CD4-positive, CD25-positive, alpha-beta regulatory T cell (primary cell): Measurements from ENCODE around the gene JARID2. TPM values are rescaled to one million over a fixed set of nuclear protein-coding genes. Genes with fewer than 3 reads are reported as not detected.

Source experiments
- ATAC-seq, 2 donors: fragments of 150-1000 bp; cut with Tn5 transposase; one replicate each; pipeline ENCODE4 v1.10.0; 2021; ENCODE audit warnings: low read depth in 2 of 2, moderate number of reproducible peaks in 2 of 2, moderate library complexity in 1 of 2
- DNase-seq, 3 donors: peaks; one replicate each; pipeline versions ENCODE4 v3.0.0 to v3.0.0-alpha.2; 2012 to 2022; ENCODE audit warnings: mixed read lengths in 1 of 3
- H3K27ac ChIP-seq: one replicate; pipeline ENCODE4 v1.7.0; 2013; ENCODE audit warnings: mild to moderate bottlenecking, low read length; ENCODE audit not compliant: insufficient read depth, poor library complexity, severe bottlenecking
- H3K27me3 ChIP-seq: one replicate; pipeline ENCODE4 v1.7.0; 2013; ENCODE audit warnings: low read length; ENCODE audit not compliant: control insufficient read depth, insufficient read depth
- H3K36me3 ChIP-seq: one replicate; pipeline ENCODE4 v1.7.0; 2013; ENCODE audit warnings: mild to moderate bottlenecking, low read length, moderate library complexity; ENCODE audit not compliant: control insufficient read depth, insufficient read depth
- H3K4me1 ChIP-seq: 2 replicates; pipeline ENCODE4 v1.7.0; 2013; ENCODE audit warnings: mild to moderate bottlenecking, low read length; ENCODE audit not compliant: insufficient read depth, control insufficient read depth, poor library complexity, severe bottlenecking
- H3K4me3 ChIP-seq: one replicate; pipeline ENCODE4 v1.7.0; 2013; ENCODE audit warnings: low read depth, mild to moderate bottlenecking, low read length, moderate library complexity
- H3K9me3 ChIP-seq, 2 experiments: 1 replicate in 1 of 2; 2 replicates in 1 of 2; pipeline ENCODE4 v1.7.0; 2013; ENCODE audit warnings: low read length in 2 of 2, mild to moderate bottlenecking in 1 of 2, moderate library complexity in 1 of 2; ENCODE audit not compliant: control insufficient read depth in 2 of 2
- H3K27ac Mint-ChIP-seq, 3 donors: one replicate each; pipeline ENCODE4 v1.8.0; 2020 to 2022; ENCODE audit warnings: mild to moderate bottlenecking in 3 of 3, mixed read lengths in 3 of 3, moderate library complexity in 2 of 3
- H3K27me3 Mint-ChIP-seq: one replicate; pipeline ENCODE4 v1.8.0; 2022; ENCODE audit warnings: mild to moderate bottlenecking, mixed read lengths
- H3K36me3 Mint-ChIP-seq: one replicate; pipeline ENCODE4 v1.8.0; 2020; ENCODE audit warnings: mixed read lengths
- H3K4me1 Mint-ChIP-seq, 4 donors: one replicate each; pipeline ENCODE4 v1.8.0; 2020 to 2022; ENCODE audit warnings: mixed read lengths in 4 of 4, mild to moderate bottlenecking in 1 of 4
- H3K4me3 Mint-ChIP-seq, 4 donors: one replicate each; pipeline ENCODE4 v1.8.0; 2020 to 2022; ENCODE audit warnings: mild to moderate bottlenecking in 4 of 4, mixed read lengths in 4 of 4, moderate library complexity in 3 of 4
- H3K9me3 Mint-ChIP-seq, 7 donors: one replicate each; pipeline ENCODE4 v1.8.0; 2020 to 2022; ENCODE audit warnings: mixed read lengths in 7 of 7, mild to moderate bottlenecking in 3 of 7, moderate library complexity in 2 of 7
- polyA plus RNA-seq, 4 donors: library from polyadenylated mRNA; unstranded; fragments of 300-500 nt; fragmentation: Illumina TruSeq; gene quantifications; one replicate each; pipeline ENCODE4 v1.2.3, GENCODE V29; 2021
- total RNA-seq: library from RNA; stranded (reverse); gene quantifications from one replicate; pipeline ENCODE4 v1.2.3, GENCODE V29; 2022

Gene JARID2
- total and polyA plus RNA-seq, 5 donors from 2014 or later = 4.1 to 26.1 (median 5.6) TPM

- Histone ChIP-seq H3K9me3 (no peaks in the 10 kb centered on the region), H3K4me1 (peaks cover 5% of the 10 kb centered on the region), H3K27ac (no peak overlapping the region), H3K27me3 (no peaks in the 10 kb centered on the region), H3K4me3 (no peak overlapping the region), H3K36me3 (no peaks in the 10 kb centered on the region)
- DNase-seq = no peak
- ATAC-seq = no peak
- Mint-ChIP-seq H3K27ac (peak overlapping the region in 1 of 3 donors; percentile 17), H3K4me1 (peaks cover 31 to 73% (median 46%) of the 10 kb centered on the region in 4 donors), H3K27me3 (no peaks in the 10 kb centered on the region), H3K4me3 (no peak overlapping the region), H3K9me3 (no peaks in the 10 kb centered on the region), H3K36me3 (peaks cover 16% of the 10 kb centered on the region)
Measured at GRCh38 chr6:15351631-15352030, 105.8 kb downstream of the JARID2 start.

GRCh38 chr6:15352220-15352619 is 106.4 kb downstream of the JARID2 start:
- Mint-ChIP-seq H3K27ac (peak overlapping the region in 1 of 3 donors; percentile 17), H3K27me3 (no peaks in the 10 kb centered on the region), H3K4me1 (peaks cover 26 to 71% (median 42%) of the 10 kb centered on the region in 4 donors), H3K4me3 (no peak overlapping the region), H3K9me3 (no peaks in the 10 kb centered on the region), H3K36me3 (peaks cover 19% of the 10 kb centered on the region)
- DNase-seq (no peak), ATAC-seq (no peak)
- H3K27ac ChIP-seq = no peak overlapping the region
- H3K4me1 ChIP-seq = peaks cover 5% of the 10 kb centered on the region
- no peak overlapping the region for H3K4me3 ChIP-seq
- no peaks in the 10 kb centered on the region for H3K36me3 ChIP-seq
- no peaks in the 10 kb centered on the region for H3K9me3 ChIP-seq
- H3K27me3 ChIP-seq = no peaks in the 10 kb centered on the region

GRCh38 chr6:15352845-15353244 is 107.0 kb downstream of the JARID2 start:
- peaks cover 5% of the 10 kb centered on the region for H3K4me1 ChIP-seq
- H3K9me3 ChIP-seq = no peaks in the 10 kb centered on the region
- no peak overlapping the region for H3K4me3 ChIP-seq
- no peaks in the 10 kb centered on the region for H3K27me3 ChIP-seq
- H3K27ac Mint-ChIP-seq = no peak overlapping the region
- DNase-seq (no peak), ATAC-seq (no peak)
- H3K27me3 Mint-ChIP-seq = no peaks in the 10 kb centered on the region
- H3K36me3 Mint-ChIP-seq = peaks cover 23% of the 10 kb centered on the region
- H3K27ac ChIP-seq = no peak overlapping the region
- no peaks in the 10 kb centered on the region for H3K36me3 ChIP-seq
- no peak overlapping the region for H3K4me3 Mint-ChIP-seq
- H3K9me3 Mint-ChIP-seq = no peaks in the 10 kb centered on the region
- peaks cover 25 to 72% (median 42%) of the 10 kb centered on the region in 4 donors for H3K4me1 Mint-ChIP-seq

- H3K9me3 Mint-ChIP-seq = no peaks in the 10 kb centered on the region
- peaks cover 22% of the 10 kb centered on the region for H3K36me3 Mint-ChIP-seq
- H3K27ac Mint-ChIP-seq = no peak overlapping the region
- no peak overlapping the region for H3K4me3 Mint-ChIP-seq
- no peak overlapping the region for H3K4me3 ChIP-seq
- no peaks in the 10 kb centered on the region for H3K27me3 ChIP-seq
- no peak overlapping the region for H3K27ac ChIP-seq
- ATAC-seq = no peak
- peaks cover 5% of the 10 kb centered on the region for H3K4me1 ChIP-seq
- no peaks in the 10 kb centered on the region for H3K9me3 ChIP-seq
- peaks cover 30 to 66% (median 35%) of the 10 kb centered on the region in 4 donors for H3K4me1 Mint-ChIP-seq
- H3K36me3 ChIP-seq = no peaks in the 10 kb centered on the region
- no peak for DNase-seq
- H3K27me3 Mint-ChIP-seq = no peaks in the 10 kb centered on the region
Measured at GRCh38 chr6:15355683-15356099, 109.8 kb downstream of the JARID2 start.

- no peak overlapping the region for H3K4me3 Mint-ChIP-seq
- Histone ChIP-seq H3K4me3 (no peak overlapping the region), H3K27me3 (no peaks in the 10 kb centered on the region), H3K27ac (no peak overlapping the region), H3K4me1 (peaks cover 5% of the 10 kb centered on the region), H3K36me3 (no peaks in the 10 kb centered on the region), H3K9me3 (no peaks in the 10 kb centered on the region)
- H3K9me3 Mint-ChIP-seq = no peaks in the 10 kb centered on the region
- H3K4me1 Mint-ChIP-seq = peaks cover 30 to 65% (median 35%) of the 10 kb centered on the region in 4 donors
- ATAC-seq (no peak), DNase-seq (no peak)
- H3K36me3 Mint-ChIP-seq = peaks cover 22% of the 10 kb centered on the region
- no peak overlapping the region for H3K27ac Mint-ChIP-seq
- H3K27me3 Mint-ChIP-seq = no peaks in the 10 kb centered on the region
Measured at GRCh38 chr6:15356179-15356578, 110.3 kb downstream of the JARID2 start.

GRCh38 chr6:15356937-15357336 is 111.1 kb downstream of the JARID2 start:
- H3K4me1 ChIP-seq = peaks cover 5% of the 10 kb centered on the region
- H3K4me3 Mint-ChIP-seq = no peak overlapping the region
- no peak overlapping the region for H3K27ac Mint-ChIP-seq
- ATAC-seq (no peak), DNase-seq (no peak)
- no peak overlapping the region for H3K27ac ChIP-seq
- H3K36me3 ChIP-seq = no peaks in the 10 kb centered on the region
- no peak overlapping the region for H3K4me3 ChIP-seq
- H3K27me3 ChIP-seq = no peaks in the 10 kb centered on the region
- no peaks in the 10 kb centered on the region for H3K9me3 ChIP-seq
- peaks cover 28 to 57% (median 35%) of the 10 kb centered on the region in 4 donors for H3K4me1 Mint-ChIP-seq
- no peaks in the 10 kb centered on the region for H3K27me3 Mint-ChIP-seq
- peaks cover 18% of the 10 kb centered on the region for H3K36me3 Mint-ChIP-seq
- H3K9me3 Mint-ChIP-seq = no peaks in the 10 kb centered on the region

GRCh38 chr6:15357782-15358181 is 111.9 kb downstream of the JARID2 start:
- no peak overlapping the region for H3K4me3 ChIP-seq
- Mint-ChIP-seq H3K9me3 (no peaks in the 10 kb centered on the region), H3K36me3 (peaks cover 17% of the 10 kb centered on the region), H3K27me3 (no peaks in the 10 kb centered on the region), H3K4me3 (no peak overlapping the region), H3K27ac (peak overlapping the region in 1 of 3 donors; percentile 8), H3K4me1 (peaks cover 22 to 49% (median 35%) of the 10 kb centered on the region in 4 donors)
- no peak for DNase-seq
- no peaks in the 10 kb centered on the region for H3K27me3 ChIP-seq
- no peaks in the 10 kb centered on the region for H3K4me1 ChIP-seq
- no peak for ATAC-seq
- no peak overlapping the region for H3K27ac ChIP-seq
- no peaks in the 10 kb centered on the region for H3K9me3 ChIP-seq
- H3K36me3 ChIP-seq = no peaks in the 10 kb centered on the region

- no peak overlapping the region for H3K27ac ChIP-seq
- H3K36me3 ChIP-seq = no peaks in the 10 kb centered on the region
- H3K4me3 Mint-ChIP-seq = no peak overlapping the region
- peak overlapping the region in 1 of 3 donors; percentile 62 for H3K27ac Mint-ChIP-seq
- no peaks in the 10 kb centered on the region for H3K27me3 Mint-ChIP-seq
- ATAC-seq (no peak), DNase-seq (no peak)
- peaks cover 17% of the 10 kb centered on the region for H3K36me3 Mint-ChIP-seq
- H3K27me3 ChIP-seq = no peaks in the 10 kb centered on the region
- H3K9me3 ChIP-seq = no peaks in the 10 kb centered on the region
- H3K4me3 ChIP-seq = no peak overlapping the region
- H3K4me1 Mint-ChIP-seq = peaks cover 19 to 41% (median 35%) of the 10 kb centered on the region in 4 donors
- no peaks in the 10 kb centered on the region for H3K4me1 ChIP-seq
- no peaks in the 10 kb centered on the region for H3K9me3 Mint-ChIP-seq
Measured at GRCh38 chr6:15358579-15359327, 112.9 kb downstream of the JARID2 start.
